DOHH2 (cell line): ENCODE measurements around the gene KDM1A.

ENCODE experiments used
- H3F3A ChIP-seq: fragments of 200-600 bp; sonication (generic), shearing (Covaris generic); 2 replicates; pipeline ENCODE4 v1.6.0; 2016; ENCODE audit warnings: antibody characterized with exemption, mild to moderate bottlenecking; ENCODE audit not compliant: control insufficient read depth, insufficient read depth
- H3K27ac ChIP-seq: fragments of 200-600 bp; sonication (generic); 2 replicates; pipeline ENCODE4 v1.5.1; 2014; ENCODE audit warnings: low read depth, mild to moderate bottlenecking, low read length, moderate library complexity
- H3K27me3 ChIP-seq: fragments of 200-600 bp; sonication (generic); 2 replicates; pipeline ENCODE4 v1.6.1; 2014; ENCODE audit warnings: mild to moderate bottlenecking, low read length, mixed read lengths; ENCODE audit not compliant: control insufficient read depth
- H3K36me3 ChIP-seq: fragments of 200-600 bp; sonication (generic); 2 replicates; pipeline ENCODE4 v1.6.1; 2014; ENCODE audit warnings: mild to moderate bottlenecking, low read length, moderate library complexity, mixed read lengths; ENCODE audit not compliant: control insufficient read depth
- H3K4me1 ChIP-seq: fragments of 200-600 bp; sonication (generic); 2 replicates; pipeline ENCODE4 v1.6.1; 2014; ENCODE audit warnings: mild to moderate bottlenecking, low read length, mixed read lengths; ENCODE audit not compliant: control insufficient read depth
- H3K4me2 ChIP-seq: fragments of 200-600 bp; sonication (generic); 2 replicates; pipeline ENCODE4 v1.6.0; 2014; ENCODE audit warnings: mild to moderate bottlenecking, low read length, moderate library complexity
- H3K4me3 ChIP-seq: fragments of 200-600 bp; sonication (generic); 2 replicates; pipeline ENCODE4 v1.5.1; 2014; ENCODE audit warnings: mild to moderate bottlenecking, low read length, mixed read lengths
- H3K79me2 ChIP-seq: fragments of 200-600 bp; sonication (generic); 2 replicates; pipeline ENCODE4 v1.6.1; 2014; ENCODE audit warnings: mild to moderate bottlenecking, low read length, mixed read lengths; ENCODE audit not compliant: control insufficient read depth
- H3K9me2 ChIP-seq: fragments of 200-600 bp; sonication (generic); replicated peaks from 2 replicates; pipeline ENCODE4 v1.6.1; 2014; ENCODE audit warnings: mild to moderate bottlenecking, low read length, mixed read lengths; ENCODE audit not compliant: control insufficient read depth
- H3K9me3 ChIP-seq: fragments of 200-600 bp; sonication (generic); 2 replicates; pipeline ENCODE4 v1.6.1; 2014; ENCODE audit warnings: antibody characterized with exemption, low read length, mixed read lengths; ENCODE audit not compliant: control insufficient read depth, insufficient read depth
- H4K20me1 ChIP-seq: fragments of 200-600 bp; sonication (generic); 2 replicates; pipeline ENCODE4 v1.6.0; 2014; ENCODE audit warnings: low read depth, mild to moderate bottlenecking, antibody characterized with exemption, low read length, moderate library complexity; ENCODE audit not compliant: control insufficient read depth, insufficient read depth
- CTCF ChIP-seq: fragments of 200-600 bp; sonication (generic); IDR thresholded peaks from one replicate; pipeline ENCODE4 v1.5.1; 2014; ENCODE audit warnings: antibody characterized with exemption, mild to moderate bottlenecking, low read depth, low read length; ENCODE audit not compliant: poor library complexity, severe bottlenecking
- EZH2phosphoT487 ChIP-seq: fragments of 200-600 bp; sonication (generic); IDR thresholded peaks from 2 replicates; pipeline ENCODE4 v1.6.1; 2017; ENCODE audit warnings: borderline replicate concordance, mild to moderate bottlenecking, antibody characterized with exemption, low read length, moderate library complexity, mixed read lengths

The KDM1A gene

GRCh38 chr1:23101887-23102286 is 82.6 kb downstream of the KDM1A start:
- no peaks in the 10 kb centered on the region for H3K79me2 ChIP-seq
- H3K27ac ChIP-seq = no peak overlapping the region
- peaks cover 12% of the 10 kb centered on the region for H3K4me1 ChIP-seq
- H3K9me2 ChIP-seq = no peaks in the 10 kb centered on the region
- H3K4me2 ChIP-seq = no peak overlapping the region
- no peaks in the 10 kb centered on the region for H3K27me3 ChIP-seq
- H3K4me3 ChIP-seq = no peak overlapping the region
- no peak for TF ChIP-seq EZH2phosphoT487
- TF ChIP-seq CTCF = no peak
- H3F3A ChIP-seq = 0 out of 2 replicates have a peak, but pooled peaks cover 3% of the 10 kb centered on the region
- H3K36me3 ChIP-seq = no peaks in the 10 kb centered on the region
- no peaks in the 10 kb centered on the region for H3K9me3 ChIP-seq
- H4K20me1 ChIP-seq = 0 out of 2 replicates have a peak, but pooled peaks cover 17% of the 10 kb centered on the region

DNA sequence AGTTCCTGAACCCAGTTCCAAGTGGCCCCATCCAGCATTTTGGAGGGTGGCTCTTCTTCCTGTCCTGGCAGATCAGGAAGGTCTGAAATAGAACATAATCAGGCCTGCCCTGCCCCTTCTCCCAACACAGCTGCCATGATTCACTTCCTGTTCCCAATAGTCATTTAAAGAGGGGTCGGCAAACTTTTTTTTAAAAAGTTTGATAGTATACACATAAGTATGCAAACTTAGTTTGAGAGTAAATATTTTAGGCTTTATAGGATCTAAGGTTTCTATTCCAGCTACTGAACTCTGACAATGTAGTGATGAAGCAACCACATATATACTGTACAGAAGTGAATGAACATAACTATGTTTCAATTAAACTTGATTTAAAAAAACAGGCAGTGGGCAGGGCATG is 83.0 kb downstream of the KDM1A start:
- no peaks in the 10 kb centered on the region for H3K79me2 ChIP-seq
- no peaks in the 10 kb centered on the region for H3K9me2 ChIP-seq
- no peaks in the 10 kb centered on the region for H3K36me3 ChIP-seq
- H3K4me3 ChIP-seq = no peak overlapping the region
- 0 out of 2 replicates have a peak, but pooled peaks cover 3% of the 10 kb centered on the region for H3F3A ChIP-seq
- H3K9me3 ChIP-seq = no peaks in the 10 kb centered on the region
- no peak overlapping the region for H3K4me2 ChIP-seq
- no peaks in the 10 kb centered on the region for H3K27me3 ChIP-seq
- no peak overlapping the region for H3K27ac ChIP-seq
- 0 out of 2 replicates have a peak, but pooled peaks cover 17% of the 10 kb centered on the region for H4K20me1 ChIP-seq
- H3K4me1 ChIP-seq = peaks cover 12% of the 10 kb centered on the region
- TF ChIP-seq EZH2phosphoT487 (no peak), CTCF (no peak)

DNA sequence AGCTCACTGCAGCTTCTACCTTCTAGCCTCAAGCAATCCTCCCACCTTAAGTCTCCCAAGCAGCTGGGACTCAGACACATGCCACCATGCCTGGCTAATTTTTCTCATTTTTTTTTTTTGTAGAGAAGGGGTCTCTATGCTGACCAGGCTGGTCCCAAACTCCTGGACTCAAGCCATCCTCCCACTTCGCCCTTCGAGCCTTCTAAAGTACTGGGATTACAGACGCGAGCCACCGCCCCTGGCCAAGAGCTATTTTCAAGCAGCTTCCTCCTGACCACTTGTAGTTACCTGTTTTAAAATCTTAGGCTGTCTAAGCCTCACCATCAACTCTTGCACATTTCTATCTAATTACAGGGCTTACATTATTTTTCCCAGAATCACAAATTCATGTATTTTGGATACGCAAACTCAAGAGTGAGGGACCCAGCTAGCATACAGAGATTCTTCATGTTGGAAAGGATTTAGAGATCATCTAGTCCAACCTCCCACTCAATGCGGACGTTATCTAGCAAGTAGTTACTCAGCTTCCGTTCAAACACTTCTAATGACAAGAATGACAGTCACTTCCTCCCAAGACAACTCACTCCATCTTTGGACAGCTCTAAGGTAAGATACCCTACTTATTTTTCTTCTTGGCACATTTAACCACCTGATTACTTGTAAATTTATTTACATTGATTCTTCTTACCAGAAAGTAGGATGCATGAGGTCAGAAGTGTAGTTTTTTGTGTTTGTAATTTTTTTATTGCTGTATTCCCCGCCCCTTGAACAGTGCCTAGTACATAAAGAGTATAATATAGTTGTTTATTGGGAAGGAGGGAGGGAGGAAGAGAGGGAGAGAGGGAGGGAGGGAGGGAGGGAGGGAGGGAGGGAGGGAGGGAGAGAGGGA is 84.0 kb downstream of the KDM1A start:
- H3K27me3 ChIP-seq = no peaks in the 10 kb centered on the region
- 0 out of 2 replicates have a peak, but pooled peaks cover 13% of the 10 kb centered on the region for H4K20me1 ChIP-seq
- no peak for TF ChIP-seq EZH2phosphoT487
- TF ChIP-seq CTCF = no peak
- H3K9me2 ChIP-seq = no peaks in the 10 kb centered on the region
- no peaks in the 10 kb centered on the region for H3K9me3 ChIP-seq
- H3K4me2 ChIP-seq = no peak overlapping the region
- H3F3A ChIP-seq = 0 out of 2 replicates have a peak, but pooled peaks cover 3% of the 10 kb centered on the region
- H3K79me2 ChIP-seq = no peaks in the 10 kb centered on the region
- peaks cover 12% of the 10 kb centered on the region for H3K4me1 ChIP-seq
- no peaks in the 10 kb centered on the region for H3K36me3 ChIP-seq
- no peak overlapping the region for H3K27ac ChIP-seq
- H3K4me3 ChIP-seq = no peak overlapping the region
